ENCODE results near the gene PKHD1.

DNA sequence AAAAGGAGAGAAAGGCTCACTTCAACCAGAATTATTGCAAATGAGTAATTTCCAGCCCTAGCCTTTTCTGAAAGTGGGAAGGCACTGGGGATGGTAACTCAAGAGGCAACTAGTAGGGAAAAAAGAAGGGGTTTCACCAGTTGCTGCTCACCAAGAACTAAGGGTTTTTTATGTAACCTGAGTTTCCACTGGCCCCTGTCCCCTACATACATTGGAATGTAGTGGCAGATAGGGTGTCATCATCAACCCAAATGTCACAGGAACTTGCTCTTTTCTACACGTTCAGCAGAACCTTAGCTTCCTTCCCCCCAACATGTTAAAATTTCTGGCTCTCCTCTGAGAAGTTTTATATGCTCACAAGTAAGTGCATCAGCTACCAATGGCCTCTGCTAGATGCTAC lies 38.2 kb upstream of the PKHD1 start:
- TF ChIP-seq, protein P1, sequence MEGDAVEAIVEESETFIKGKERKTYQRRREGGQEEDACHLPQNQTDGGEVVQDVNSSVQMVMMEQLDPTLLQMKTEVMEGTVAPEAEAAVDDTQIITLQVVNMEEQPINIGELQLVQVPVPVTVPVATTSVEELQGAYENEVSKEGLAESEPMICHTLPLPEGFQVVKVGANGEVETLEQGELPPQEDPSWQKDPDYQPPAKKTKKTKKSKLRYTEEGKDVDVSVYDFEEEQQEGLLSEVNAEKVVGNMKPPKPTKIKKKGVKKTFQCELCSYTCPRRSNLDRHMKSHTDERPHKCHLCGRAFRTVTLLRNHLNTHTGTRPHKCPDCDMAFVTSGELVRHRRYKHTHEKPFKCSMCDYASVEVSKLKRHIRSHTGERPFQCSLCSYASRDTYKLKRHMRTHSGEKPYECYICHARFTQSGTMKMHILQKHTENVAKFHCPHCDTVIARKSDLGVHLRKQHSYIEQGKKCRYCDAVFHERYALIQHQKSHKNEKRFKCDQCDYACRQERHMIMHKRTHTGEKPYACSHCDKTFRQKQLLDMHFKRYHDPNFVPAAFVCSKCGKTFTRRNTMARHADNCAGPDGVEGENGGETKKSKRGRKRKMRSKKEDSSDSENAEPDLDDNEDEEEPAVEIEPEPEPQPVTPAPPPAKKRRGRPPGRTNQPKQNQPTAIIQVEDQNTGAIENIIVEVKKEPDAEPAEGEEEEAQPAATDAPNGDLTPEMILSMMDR (IDR thresholded peaks at IDR 0.05), result no peak
- TF ChIP-seq POLR2A (IDR thresholded peaks at IDR 0.05), result no peak
